GM23248 (cell line): Measurements from ENCODE around the gene TUBGCP6.

ENCODE experiments used
- EZH2 ChIP-seq: fragments of 200-600 bp; sonication (generic); IDR thresholded peaks from 2 replicates; pipeline ENCODE4 v1.6.1; 2018; ENCODE audit warnings: antibody characterized with exemption, mild to moderate bottlenecking; ENCODE audit not compliant: insufficient read depth, poor library complexity, severe bottlenecking
- EZH2phosphoT487 ChIP-seq: fragments of 200-600 bp; sonication (generic); IDR thresholded peaks from 2 replicates; pipeline ENCODE4 v1.6.1; 2018; ENCODE audit warnings: antibody characterized with exemption, moderate library complexity, mild to moderate bottlenecking, low read depth; ENCODE audit not compliant: insufficient read depth

- TF ChIP-seq EZH2phosphoT487: no peak
- TF ChIP-seq EZH2: no peak
Observed at GRCh38 chr22:50190182-50190940, 54.5 kb downstream of the TUBGCP6 start.
